Activated CD8-positive, alpha-beta memory T cell treated with anti-CD3 and anti-CD28 coated beads for 48 hours (primary cell): Measurements from ENCODE around the gene EPAS1.

ENCODE experiments used
- DNase-seq, 3 experiments: peaks; one replicate each; pipeline ENCODE4 v3.0.0-alpha.2; 2020; ENCODE audit warnings: low read depth in 2 of 3, low spot score in 2 of 3

The EPAS1 gene

DNA sequence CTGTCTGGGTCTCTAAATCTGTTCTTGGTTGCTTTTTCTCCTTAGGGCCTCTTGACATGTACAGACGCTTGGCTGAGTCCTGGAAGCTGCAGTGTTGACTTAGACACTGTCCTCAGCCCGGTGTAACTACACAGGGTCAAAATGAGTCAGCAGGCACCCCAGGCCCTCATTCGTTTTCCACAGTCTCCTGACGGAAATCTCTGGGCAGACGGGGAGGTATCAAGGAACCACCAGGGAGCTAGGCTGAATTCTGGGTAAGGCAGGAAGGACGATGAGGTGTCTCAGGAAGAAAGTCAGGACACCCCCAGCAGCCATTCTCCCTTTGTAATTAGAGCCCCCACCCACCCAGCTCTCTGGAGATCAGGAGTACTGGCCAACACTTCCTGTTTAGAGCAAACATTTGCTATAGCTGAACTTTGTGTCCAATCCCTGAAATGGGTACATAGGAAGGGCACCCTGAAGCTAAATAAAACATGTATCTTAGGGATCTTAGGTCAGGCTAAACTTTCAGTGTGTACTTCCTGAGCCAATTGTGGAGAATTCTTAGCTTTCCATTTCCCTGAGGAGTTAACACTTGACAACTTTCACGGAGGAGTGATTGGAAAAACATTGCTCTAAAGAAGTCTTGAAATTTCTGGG is 23.9 kb upstream of the EPAS1 start:
- no peak for DNase-seq

GRCh38 chr2:46273919-46274318 is 23.3 kb upstream of the EPAS1 start:
- DNase-seq: no peak

DNA sequence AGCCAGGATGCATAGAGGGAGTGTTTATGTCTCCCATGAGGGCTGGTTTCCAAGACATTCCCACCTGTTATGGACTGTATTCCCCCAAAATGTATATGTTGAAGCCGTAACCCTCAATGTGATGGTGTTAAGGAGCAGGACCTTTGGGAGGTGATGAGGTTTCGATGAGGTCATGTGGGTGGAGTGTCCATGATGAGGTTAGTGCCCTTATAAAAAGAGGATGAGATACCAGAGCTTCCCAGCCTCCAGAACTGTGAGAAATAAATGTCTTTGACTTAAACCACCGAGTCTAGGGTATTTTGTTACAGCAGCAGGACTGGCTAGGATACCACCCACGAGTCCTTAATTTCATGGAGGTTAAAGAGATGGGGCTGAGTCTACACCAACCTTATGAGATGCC is 22.6 kb upstream of the EPAS1 start:
- no peak for DNase-seq

GRCh38 chr2:46275995-46276394 is 21.2 kb upstream of the EPAS1 start:
- no peak for DNase-seq

DNA sequence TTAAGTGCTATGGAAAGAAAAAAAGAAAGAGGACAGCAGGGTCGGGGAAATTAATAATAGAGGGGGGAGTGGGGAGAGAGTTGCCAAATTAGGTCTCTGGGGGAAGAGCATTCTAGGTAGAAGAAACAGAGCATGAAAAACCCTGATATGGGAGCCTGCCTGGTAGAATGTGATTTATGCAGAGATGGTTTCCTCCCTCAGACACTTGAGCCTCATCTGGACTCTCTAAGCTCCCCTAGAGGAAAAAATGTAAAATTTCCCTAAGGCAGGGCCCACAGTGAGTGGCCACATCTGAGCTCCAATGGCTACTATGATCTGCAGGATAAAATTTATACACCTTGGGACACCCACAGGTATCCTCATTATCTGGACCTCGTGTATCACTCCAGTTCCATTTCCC is 20.6 kb upstream of the EPAS1 start:
- no peak for DNase-seq

- DNase-seq: no peak
Measured at GRCh38 chr2:46277431-46278190, 19.6 kb upstream of the EPAS1 start.

- no peak for DNase-seq
Measured at GRCh38 chr2:46278952-46279351, 18.3 kb upstream of the EPAS1 start.

- DNase-seq: no peak
Measured at GRCh38 chr2:46281939-46282338, 15.3 kb upstream of the EPAS1 start.

GRCh38 chr2:46283693-46284092 is 13.5 kb upstream of the EPAS1 start:
- no peak for DNase-seq

GRCh38 chr2:46284260-46284659 is 12.9 kb upstream of the EPAS1 start:
- DNase-seq: no peak

GRCh38 chr2:46284796-46285195 is 12.4 kb upstream of the EPAS1 start:
- no peak for DNase-seq

DNA sequence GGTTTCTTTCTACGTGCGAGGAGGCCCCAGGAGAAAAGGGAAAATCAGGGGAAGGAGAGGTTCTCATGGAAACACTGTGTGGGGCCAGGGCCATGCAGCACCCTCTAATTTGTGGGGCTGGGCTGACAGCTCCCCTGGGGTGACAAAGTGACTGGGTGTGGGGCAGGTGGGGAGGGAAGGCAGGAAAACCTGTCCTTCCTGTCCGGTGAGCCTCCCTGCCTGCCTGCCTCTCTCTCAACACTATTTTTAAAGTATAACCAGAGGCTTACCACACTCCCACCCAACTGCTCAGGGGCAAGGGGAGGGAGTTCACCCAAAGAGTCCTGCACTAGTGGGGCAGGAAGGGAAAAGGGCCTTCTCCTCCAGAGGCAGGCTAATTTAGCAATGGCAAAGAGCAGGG is 10.5 kb upstream of the EPAS1 start:
- DNase-seq: no peak

DNA sequence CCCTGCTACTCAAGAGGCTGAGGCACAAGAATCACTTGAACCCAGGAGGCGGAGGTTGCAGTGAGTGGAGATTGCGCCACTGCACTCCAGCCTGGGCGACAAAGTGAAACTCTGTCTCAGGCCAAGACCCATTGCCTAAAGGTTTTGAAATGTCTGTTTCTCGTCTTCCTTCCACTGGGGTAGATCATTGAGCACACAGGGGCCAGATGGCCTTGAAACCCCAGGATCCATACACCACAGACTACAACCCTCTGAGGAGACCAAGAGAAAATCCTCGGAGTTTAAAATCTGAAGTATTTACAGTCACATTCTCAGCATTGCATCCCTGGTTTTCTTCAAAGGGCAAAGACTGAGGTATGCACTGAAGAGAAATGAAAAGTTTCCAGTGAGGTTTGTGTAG is 7.1 kb upstream of the EPAS1 start:
- no peak for DNase-seq

DNA sequence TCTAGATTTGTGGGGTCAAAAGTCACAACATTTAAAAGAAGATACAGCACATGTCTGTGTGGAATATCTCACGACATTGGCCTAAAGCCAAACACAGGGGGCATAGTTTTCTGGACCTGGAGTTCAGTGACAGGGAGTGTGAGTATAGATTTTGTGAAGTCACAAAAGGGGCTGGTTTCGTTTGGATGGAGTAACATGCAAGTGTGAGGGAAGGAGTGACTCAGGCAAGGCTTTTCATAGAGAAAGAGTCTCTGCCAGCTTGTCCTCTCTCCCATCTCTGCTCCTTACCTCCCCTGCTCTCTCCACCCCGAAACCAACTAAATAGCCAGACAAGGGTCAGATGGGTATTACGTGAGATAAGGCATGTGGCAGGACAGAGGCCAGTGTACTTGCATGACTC is 3.7 kb upstream of the EPAS1 start:
- no peak for DNase-seq

DNA sequence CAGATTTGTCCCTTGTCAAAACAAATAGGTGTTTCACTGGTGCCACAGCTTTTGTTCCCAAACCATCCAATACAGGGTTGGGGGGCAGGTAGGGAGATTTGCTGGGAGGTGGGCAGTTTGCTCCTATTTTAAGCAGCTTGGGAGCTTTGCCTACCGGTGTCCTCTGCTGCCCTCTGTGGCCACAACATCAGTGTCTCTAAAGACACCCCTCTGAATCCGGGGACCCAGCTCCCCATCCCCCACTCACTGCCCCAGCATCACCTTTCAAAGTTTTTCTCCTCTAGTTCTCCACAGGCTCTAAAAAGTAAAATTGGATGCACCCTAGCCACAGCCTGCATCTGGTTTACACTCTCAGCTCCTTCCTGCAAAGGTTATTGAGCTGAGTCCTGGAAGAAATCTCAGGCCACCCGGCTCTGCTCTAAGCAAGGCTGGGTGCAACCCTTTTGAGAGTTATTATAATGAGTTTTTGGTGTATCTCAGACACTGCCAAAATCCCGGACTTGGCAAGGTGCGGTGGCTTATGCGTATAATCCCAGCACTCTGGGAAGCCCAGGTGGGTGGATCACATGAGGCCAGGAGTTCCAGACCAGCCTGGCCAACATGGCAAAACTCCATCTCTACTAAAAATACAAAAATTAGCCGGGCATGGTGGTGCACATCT is 2.9 kb upstream of the EPAS1 start:
- no peak for DNase-seq

- no peak for DNase-seq
Measured at GRCh38 chr2:46296216-46296839, 879 bp upstream of the EPAS1 start.

DNA sequence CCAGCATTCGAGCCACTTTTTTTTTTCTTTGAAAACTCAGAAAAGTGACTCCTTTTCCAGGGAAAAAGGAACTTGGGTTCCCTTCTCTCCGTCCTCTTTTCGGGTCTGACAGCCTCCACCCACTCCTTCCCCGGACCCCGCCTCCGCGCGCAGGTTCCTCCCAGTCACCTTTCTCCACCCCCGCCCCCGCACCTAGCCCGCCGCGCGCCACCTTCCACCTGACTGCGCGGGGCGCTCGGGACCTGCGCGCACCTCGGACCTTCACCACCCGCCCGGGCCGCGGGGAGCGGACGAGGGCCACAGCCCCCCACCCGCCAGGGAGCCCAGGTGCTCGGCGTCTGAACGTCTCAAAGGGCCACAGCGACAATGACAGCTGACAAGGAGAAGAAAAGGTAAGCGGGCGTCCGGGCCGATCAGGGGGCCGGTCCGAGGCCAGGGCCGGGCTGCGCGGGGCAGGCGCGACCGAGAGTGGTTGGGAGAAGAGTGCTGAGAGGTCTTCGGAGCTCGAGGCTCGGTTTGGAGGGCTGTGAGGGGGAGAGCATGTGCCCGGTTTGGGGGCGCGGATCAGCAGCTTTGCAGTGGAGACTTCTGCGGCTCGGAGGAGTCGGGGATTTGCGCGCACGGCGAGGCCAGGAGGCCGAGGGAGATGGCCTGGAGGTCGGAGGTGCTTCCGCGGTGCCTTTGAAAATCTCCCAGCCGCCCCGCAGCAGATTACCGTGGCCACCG is 502 bp downstream of the EPAS1 start:
- DNase-seq: peak in 1 of 3 experiments; percentile 28

DNA sequence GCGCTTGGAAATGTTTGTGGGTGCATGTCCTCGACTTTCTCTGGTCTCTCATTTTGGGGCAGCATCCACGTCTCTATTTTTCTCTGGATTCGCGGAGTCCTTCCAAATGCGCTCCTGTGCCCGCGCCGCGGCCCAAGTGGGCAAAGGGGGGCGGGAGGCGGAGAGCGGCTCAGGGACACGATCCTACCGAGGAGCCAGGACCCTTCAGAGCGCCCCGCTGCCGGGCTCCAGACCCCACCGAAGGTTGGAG is 990 bp downstream of the EPAS1 start:
- DNase-seq: no peak

- no peak for DNase-seq
Measured at GRCh38 chr2:46298522-46299353, 1.5 kb downstream of the EPAS1 start.

DNA sequence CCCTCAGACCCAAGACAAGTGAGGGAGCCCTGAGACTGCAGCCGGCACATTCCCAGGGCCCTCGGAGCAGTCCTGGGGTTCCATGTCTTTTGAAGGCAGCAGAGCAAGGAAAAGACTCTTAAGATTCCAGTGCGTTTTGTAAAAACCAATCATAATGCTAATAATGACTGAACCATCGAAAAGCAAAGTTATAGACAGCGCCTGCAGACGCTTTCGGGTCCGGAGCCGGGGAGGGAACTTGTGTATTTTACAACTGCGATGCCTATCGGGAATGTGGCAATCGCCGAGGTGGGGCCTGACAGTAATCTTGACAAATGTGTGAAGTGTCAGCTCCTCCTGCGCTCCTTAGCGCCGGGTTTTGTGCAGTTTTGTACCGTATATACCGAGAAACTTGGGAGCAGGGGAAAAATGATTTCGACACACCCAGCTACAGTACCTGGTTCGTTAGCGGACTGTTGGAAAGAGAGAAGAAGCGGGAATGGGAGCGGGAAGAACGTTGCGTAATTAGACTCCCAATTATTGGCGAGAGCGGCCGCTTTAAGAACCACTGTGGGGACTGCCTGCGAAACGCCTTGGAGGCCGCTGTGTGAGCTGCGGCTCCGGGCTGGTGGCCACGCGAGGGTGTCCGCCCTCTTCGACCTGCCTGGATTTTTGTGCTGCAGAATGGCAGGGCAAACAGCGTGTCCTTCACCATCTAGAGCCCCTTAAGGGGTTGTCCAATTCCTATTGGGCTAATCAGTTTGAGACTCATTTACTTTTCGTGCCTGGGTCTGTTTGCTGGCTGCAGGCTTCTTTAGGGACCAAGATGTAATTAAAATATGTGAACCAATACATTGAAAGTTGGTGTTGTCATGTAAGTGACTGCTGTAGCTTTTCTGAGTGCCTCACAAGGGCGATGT is 2.4 kb downstream of the EPAS1 start:
- DNase-seq: no peak
